CD4-positive, alpha-beta T cell treated with Interleukin-17A for 1 hour (primary cell): ENCODE results near the gene ACD.
A peak's percentile ranks its signal among the peaks of the same experiment; 100 is the strongest.

Experiments used
- DNase-seq: peaks from one replicate; pipeline ENCODE4 v3.0.0-alpha.2; 2020

The ACD gene

DNA sequence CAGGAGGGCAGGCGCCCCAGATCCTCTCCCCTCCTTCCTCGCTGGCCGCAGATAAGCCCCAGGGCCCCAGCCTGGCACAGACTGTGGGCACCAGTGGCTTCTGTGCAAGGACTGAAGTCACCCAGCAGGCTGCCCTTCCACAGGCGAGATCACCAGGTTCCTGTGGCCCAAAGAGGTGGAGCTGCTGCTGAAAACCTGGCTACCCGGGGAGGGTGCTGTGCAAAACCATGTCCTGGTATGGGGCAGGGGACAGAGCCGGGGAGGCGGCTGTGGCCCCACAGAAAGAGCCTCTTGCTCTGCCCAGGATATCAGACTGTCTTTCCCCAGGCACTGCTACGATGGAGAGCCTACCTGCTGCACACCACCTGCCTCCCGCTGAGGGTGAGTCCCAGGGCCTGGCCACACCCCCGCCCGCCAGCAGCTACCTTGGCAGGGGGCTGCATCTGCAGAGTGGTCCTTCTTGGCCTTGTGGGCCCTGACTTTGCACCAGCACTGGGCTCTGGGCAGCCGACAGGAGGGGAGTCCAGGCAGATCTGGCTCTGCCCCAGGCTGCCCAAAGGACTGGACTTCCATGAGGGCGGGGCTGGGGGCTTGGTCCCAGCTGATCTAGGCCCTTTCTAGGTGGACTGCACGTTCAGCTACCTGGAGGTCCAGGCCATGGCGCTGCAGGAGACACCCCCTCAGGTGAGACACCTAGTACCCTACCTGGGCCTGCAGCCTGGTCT, 14.5 kb downstream of the ACD start:
- peak; percentile 30 for DNase-seq

DNA sequence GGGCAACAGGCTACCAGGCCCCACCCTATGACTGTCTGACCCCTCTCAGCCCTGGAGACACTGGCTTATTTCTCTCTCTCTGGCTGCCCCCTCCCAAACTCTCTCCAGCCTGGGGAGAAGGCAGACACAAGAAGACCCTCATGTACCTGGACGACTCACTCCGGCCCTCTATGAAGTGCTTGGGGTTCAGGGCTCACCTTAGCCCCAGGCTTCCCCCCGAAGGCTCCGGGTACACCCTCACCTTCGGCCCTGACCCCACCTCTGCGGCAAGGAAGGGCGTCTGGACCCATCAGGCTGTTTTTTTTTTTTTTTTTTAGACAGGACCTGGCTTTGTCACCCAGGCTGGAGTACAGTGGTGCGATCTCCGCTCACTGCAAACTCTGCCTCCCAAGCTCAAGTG, 16.0 kb downstream of the ACD start:
- no peak for DNase-seq

DNA sequence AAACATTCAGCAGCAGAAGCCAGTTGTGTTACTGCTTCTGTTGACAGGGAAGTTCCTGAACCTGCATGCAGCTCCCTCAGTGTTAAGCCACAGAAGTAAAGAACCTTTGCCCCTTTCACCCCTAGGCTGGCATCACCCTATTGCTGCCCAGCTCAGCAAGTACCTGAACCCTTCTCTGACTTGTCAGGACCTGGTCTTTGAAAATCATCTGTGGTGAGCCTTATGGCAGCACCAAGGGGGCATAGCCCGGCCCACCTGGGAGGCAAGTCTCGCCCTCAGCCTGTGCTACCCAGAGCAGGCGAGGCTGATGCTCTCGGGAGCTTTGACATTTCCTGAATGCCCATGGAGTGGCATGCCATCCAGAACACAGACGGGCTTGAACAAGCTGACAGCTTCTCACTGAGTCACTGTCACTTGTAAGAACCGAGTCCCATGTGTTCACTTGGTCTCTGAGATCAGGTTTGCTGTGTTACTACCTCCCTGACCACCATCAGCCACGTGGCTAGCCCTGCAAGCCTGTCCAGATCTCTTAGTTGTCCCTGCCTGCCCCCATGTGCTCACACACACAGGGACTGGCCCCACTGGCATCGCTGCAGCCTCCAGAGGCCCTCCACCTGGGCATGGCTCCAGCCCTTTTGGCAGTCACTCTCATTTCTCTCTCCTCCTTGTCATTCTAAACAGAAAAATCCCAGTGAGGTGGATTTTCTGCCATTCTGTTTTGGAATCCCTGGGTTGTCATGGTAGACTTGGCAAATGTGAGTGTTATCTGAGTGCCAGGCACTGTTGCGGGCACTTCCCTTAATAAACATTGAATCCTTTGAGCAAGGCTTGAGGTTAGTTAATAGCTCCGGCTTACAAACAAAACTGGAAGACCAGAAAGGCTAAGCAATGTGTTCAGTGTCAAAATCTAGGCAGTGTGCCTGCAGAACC, 18.0 kb downstream of the ACD start:
- DNase-seq = no peak

DNA sequence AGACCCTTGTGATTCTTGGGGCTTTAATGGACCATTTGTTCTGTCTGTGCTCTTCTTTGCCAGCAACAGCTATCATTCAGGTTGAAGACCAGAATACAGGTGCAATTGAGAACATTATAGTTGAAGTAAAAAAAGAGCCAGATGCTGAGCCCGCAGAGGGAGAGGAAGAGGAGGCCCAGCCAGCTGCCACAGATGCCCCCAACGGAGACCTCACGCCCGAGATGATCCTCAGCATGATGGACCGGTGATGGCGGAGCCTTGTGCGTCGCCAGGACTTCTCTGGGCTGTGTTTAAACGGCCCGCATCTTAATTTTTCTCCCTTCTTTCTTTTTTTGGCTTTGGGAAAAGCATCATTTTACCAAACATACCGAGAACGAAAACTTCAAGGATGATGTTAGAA, 22.4 kb downstream of the ACD start:
- no peak for DNase-seq

DNA sequence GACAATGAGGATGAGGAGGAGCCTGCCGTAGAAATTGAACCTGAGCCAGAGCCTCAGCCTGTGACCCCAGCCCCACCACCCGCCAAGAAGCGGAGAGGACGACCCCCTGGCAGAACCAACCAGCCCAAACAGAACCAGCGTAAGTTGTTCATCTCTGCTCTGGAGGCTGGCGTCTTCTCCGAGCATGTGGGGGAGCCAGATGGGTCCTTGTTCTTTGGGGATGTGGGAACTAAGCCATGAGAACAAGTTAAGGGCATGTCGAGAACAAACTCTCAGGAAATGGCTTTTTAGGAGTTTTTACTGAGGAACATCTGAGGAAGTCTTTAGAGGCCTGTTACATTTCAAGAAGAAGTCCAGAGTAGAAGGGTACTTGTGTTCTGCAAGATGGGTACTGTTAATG, 23.3 kb downstream of the ACD start:
- DNase-seq = no peak

DNA sequence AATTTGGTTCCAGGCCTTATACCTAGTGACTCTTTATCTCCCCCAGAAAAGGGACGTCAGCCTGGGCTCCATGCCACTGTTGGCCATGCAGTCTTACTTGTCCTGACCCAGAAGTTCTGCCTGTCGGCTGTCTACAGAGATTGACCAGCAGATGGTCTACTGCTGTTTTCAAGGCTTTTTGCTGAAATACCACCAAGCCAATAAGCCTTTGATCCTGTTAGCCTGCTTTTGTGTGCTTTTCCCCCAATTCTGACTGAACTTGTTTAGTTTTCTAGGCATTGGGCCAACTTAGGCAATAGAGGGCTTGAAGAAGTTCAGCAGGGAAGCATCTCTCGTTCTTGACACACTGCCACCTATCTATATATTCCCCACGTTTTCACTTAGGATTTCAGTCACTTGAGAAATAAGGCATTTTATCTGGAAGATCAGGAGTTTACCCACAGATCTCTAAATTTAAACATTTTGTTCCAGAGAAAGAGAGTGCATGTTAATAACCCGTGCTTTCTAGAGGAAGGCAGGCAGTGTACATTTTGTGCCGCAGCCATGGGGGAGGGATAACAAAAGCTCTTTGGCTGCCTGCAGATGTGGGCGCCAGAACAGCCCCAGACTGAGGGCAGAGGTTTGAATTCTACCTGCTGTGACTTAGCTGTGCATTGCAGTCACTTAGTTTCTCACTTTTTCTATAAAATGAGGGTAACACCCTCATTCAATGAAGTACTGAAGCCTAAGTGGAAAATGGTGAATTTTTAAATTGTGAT, 27.5 kb downstream of the ACD start:
- DNase-seq = no peak

DNA sequence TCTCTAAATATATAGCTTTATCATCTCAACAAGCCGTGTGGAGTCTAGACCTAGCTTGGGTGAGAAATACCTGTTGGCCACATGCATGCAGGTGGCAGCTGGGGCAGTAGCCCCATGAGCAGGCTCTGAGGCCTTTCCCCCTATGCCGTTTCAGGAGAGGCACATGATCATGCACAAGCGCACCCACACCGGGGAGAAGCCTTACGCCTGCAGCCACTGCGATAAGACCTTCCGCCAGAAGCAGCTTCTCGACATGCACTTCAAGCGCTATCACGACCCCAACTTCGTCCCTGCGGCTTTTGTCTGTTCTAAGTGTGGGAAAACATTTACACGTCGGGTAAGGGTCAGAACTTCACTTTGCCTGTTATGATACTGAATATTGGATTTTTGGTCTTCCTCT, 31.8 kb downstream of the ACD start:
- DNase-seq = no peak

DNA sequence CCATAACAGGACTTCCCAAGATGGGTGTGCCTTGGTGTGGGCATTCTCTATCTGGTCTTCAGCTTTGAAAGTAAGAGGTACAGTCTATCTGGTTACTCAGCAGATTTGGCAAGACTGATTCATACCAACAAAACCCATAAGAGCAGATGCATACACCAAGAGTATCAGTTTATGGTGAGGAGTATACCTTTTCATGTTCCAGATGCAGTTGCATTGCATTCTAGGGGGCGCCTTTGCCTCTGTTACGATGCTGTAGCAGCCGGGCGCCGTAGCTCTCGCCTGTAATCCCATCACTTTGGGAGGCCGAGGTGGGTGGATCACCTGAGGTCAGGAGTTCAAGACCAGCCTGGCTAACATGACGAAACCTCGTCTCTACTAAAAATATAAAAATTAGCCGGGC, 46.3 kb downstream of the ACD start:
- DNase-seq = no peak

DNA sequence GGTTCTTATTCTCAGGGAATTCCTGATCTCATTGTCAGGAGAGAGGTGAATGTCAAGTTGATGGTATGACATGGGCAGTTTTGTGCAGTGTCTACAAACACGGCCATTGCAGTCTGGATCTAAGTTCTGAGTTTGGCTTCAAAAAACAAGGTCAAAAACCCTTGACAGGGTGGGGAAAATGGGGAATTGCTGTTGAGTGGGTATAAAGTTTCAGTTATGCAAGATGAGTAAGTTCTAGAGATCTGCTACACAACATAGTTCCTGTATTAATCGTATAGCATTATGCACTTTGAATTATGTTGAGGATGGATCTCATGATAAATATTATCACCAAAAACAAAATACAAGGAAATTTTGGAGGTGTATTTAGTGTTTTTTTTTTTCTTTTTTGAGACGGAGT, 51.7 kb downstream of the ACD start:
- DNase-seq = no peak
